Epithelial cell of esophagus (primary cell): ENCODE results near the gene ZC3H4.
A peak's percentile ranks its signal among the peaks of the same experiment; 100 is the strongest.
"Not testable (repeated sequence)": the region's sequence is repeated elsewhere in the genome, so short reads cannot be mapped to it uniquely, and the experiment has no call there.

Experiments used
- DNase-seq: peaks from one replicate; pipeline ENCODE4 v3.0.0; 2010; ENCODE audit warnings: low read depth
- H3K4me3 ChIP-seq: 2 replicates; pipeline ENCODE4 v1.5.1; 2011; ENCODE audit warnings: mild to moderate bottlenecking, low read length, control low read depth
- CTCF ChIP-seq: IDR thresholded peaks from 2 replicates; pipeline ENCODE4 v1.5.1; 2011; ENCODE audit warnings: low read depth, mild to moderate bottlenecking, low read length, control low read depth, inconsistent platforms; ENCODE audit not compliant: insufficient read depth; ENCODE audit errors: missing control alignments

The ZC3H4 gene

GRCh38 chr19:47082493-47082892 lies 31.1 kb downstream of the ZC3H4 start:
- H3K4me3 ChIP-seq, result no peak overlapping the region
- no peak for DNase-seq
- no peak for TF ChIP-seq CTCF

DNA sequence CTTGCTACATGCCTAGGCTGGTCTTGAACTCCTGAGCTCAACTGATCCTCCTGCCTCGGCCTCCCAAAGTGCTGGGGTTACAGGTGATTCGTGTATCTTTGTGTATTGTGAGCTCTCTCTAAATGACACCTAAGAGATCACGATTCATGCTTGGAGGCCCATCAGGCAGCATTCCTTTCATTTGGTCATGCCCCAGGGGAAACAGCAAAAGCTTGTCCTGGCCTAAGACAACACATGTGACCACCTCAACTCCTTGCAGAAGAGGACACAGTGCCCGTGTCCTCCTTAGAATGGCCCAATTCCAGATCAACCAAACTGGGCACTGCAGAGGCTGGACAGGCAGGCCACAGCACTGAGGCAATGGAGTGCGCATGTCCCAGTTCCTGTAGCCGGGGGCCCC lies 32.5 kb downstream of the ZC3H4 start:
- peak; percentile 30 for DNase-seq
- no peak overlapping the region for H3K4me3 ChIP-seq
- no peak for TF ChIP-seq CTCF

DNA sequence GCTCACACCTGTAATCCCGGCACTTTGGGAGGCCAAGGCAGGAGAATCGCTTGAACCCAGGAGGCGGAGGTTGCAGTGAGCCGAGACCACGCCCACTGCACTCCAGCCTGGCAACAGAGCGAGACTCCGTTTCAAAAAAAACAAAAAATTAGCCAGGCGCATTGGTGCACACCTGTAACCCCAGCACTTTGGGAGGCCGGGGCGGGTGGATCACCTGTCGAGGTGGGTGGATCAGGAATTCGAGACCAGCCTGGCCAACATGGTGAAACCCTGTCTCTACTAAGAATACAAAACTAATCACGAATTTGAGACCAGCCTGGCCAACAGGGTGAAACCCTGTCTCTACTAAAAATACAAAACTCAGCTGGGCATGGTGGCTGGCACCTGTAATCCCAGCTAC lies 35.2 kb downstream of the ZC3H4 start:
- DNase-seq, H3K4me3 ChIP-seq: not testable (repeated sequence)

DNA sequence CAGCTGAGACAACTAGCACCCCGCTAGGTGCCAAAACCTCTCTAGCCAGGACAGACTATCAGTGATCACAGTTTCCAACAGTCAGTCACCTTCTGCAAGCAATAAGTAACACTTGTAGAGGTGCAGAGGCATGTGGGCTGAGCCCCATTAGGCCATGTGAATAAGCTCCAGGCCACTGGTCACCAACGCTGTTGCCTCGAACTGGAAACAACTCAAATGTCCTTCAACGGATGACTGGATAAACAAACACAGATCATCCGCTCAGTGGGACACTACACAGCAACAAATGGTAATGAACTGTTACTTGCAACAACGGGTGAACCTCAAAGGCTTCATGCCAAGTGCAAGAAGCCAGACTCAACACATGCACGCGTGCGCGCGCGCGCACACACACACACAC lies 37.6 kb downstream of the ZC3H4 start:
- no peak overlapping the region for H3K4me3 ChIP-seq
- no peak for DNase-seq
- no peak for TF ChIP-seq CTCF

GRCh38 chr19:47075179-47075810 lies 38.3 kb downstream of the ZC3H4 start:
- no peak for TF ChIP-seq CTCF
- no peak for DNase-seq
- H3K4me3 ChIP-seq, result no peak overlapping the region

DNA sequence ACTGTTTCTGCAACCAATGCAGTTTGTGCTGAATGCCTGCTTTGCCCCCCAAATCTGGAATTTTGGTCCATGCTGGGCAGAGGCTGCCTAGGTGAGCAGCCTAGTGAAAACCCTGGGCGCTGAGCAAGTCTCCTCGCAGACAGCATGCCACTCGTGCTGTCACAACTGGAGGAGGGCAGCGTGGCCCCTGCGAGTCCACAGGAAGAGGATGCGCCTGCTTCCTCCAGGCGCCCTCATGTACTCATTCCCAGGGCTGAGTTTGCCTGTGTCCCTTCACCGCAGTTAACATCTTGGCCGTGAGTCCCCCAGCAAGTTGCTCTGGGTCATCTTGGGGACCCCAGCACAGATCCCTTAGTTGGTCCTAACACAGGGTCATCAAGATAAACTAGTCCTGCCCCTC lies 39.0 kb downstream of the ZC3H4 start:
- no peak for DNase-seq
- no peak overlapping the region for H3K4me3 ChIP-seq

GRCh38 chr19:47073574-47073973 lies 40.0 kb downstream of the ZC3H4 start:
- TF ChIP-seq CTCF, result no peak
- no peak for DNase-seq
- no peak overlapping the region for H3K4me3 ChIP-seq

More for the DNA sequence above, 39.0 kb downstream of the ZC3H4 start:
- no peak for TF ChIP-seq CTCF
